Subcutaneous adipose tissue (tissue), 4 donors: ENCODE results near the gene CASTOR1. TPM values are rescaled to one million over a fixed set of nuclear protein-coding genes. Genes with fewer than 3 reads are reported as not detected.

Source experiments
- CTCF ChIP-seq: fragments of 450-650 bp; IDR thresholded peaks from one replicate; pipeline ENCODE4 v1.5.1; 2016; ENCODE audit warnings: low read depth, mild to moderate bottlenecking, control low read depth, antibody characterized with exemption, moderate library complexity
- total RNA-seq, 4 donors: library from RNA; depleted of rRNA; stranded (reverse); fragments of >200 nt; gene quantifications; one replicate each; pipeline ENCODE4 v1.1.0, GENCODE V29; 2016

Gene CASTOR1
- total RNA-seq, 4 donors from 2014 or later: 8.5 to 26.9 (median 12.8) TPM

GRCh38 chr22:30279932-30280331, 9.4 kb downstream of the CASTOR1 start:
- no peak for TF ChIP-seq CTCF

GRCh38 chr22:30279046-30279788, 10.1 kb downstream of the CASTOR1 start:
- no peak for TF ChIP-seq CTCF

- no peak for TF ChIP-seq CTCF
These were observed 11.6 kb downstream of the CASTOR1 start for GRCh38 chr22:30277547-30278344.

GRCh38 chr22:30276039-30276438, 13.3 kb downstream of the CASTOR1 start:
- no peak for TF ChIP-seq CTCF

- no peak for TF ChIP-seq CTCF
These were observed 13.7 kb downstream of the CASTOR1 start for GRCh38 chr22:30275625-30276024.

GRCh38 chr22:30274437-30274812, 14.9 kb downstream of the CASTOR1 start:
- no peak for TF ChIP-seq CTCF

- no peak for TF ChIP-seq CTCF
These were observed 15.4 kb downstream of the CASTOR1 start for GRCh38 chr22:30273711-30274436.
